ENCODE measurements around the gene EMCN. TPM values are rescaled to one million over a fixed set of nuclear protein-coding genes. Genes with fewer than 3 reads are reported as not detected.

EMCN gene
- total and polyA plus RNA-seq, 10 of the 15 experiments (the other 5 are each of a cell fraction or from before 2014, with no cell fraction given) = not detected

- Histone ChIP-seq H3K4me2 (ENCODE audit: control insufficient read depth, insufficient read depth) (no peak overlapping the region), H2AFZ (ENCODE audit: control insufficient read depth, low read depth, low read length) (no peak overlapping the region), H4K20me1 (ENCODE audit: control insufficient read depth, insufficient read depth) (no peaks in the 10 kb centered on the region), H3K27me3 (replicated peaks in 1 of 2; ENCODE audit: control insufficient read depth in 2 of 2, insufficient read depth in 2 of 2, low read length in 1 of 2) (no peaks in the 10 kb centered on the region), H3K27ac (ENCODE audit: control insufficient read depth, insufficient read depth) (no peak overlapping the region), H3K9ac (ENCODE audit: control insufficient read depth, insufficient read depth, low read length) (no peak overlapping the region), H3K79me2 (ENCODE audit: control insufficient read depth, insufficient read depth, low read length) (no peaks in the 10 kb centered on the region), H3K4me1 (ENCODE audit: control insufficient read depth, insufficient read depth, low read length) (no peaks in the 10 kb centered on the region), H3K4me3 (no peak overlapping the region), H3K36me3 (ENCODE audit: control insufficient read depth in 2 of 2, insufficient read depth in 2 of 2, low read length in 1 of 2) (no peaks in the 10 kb centered on the region), H3K9me3 (replicated peaks; ENCODE audit: control insufficient read depth, insufficient read depth, low read length) (no peaks in the 10 kb centered on the region)
- BruUV-seq (replicated peaks) = no TSS peak
- ATAC-seq (no peak), DNase-seq (ENCODE audit: low read depth, low spot score) (no peak), FAIRE-seq (no peak)
- intact Hi-C loops (cut with micrococcal nuclease; ENCODE audit: unreplicated experiment) = no loop called here
- WGBS (ENCODE audit: insufficient coverage, insufficient replicate concordance, low lambda C conversion rate, missing lambda C conversion rate) = 42% methylated on average over 5 of the region's 5 CpGs
- ChIA-PET CTCF (no interaction called here), RAD21 (ENCODE audit: unreplicated experiment) (no interaction called here), POLR2A (no interaction called here), SMC1A (ENCODE audit: uncharacterized antibody, unreplicated experiment) (no interaction called here)
- TF ChIP-seq ZNF207 (IDR thresholded peaks at IDR 0.05; ENCODE audit: borderline replicate concordance) (no peak), E2F4 (IDR thresholded peaks at IDR 0.05; ENCODE audit: low read depth, low read length) (no peak), CREM (IDR thresholded peaks at IDR 0.05; ENCODE audit: low read depth) (no peak), ASH2L (IDR thresholded peaks at IDR 0.05; ENCODE audit: borderline replicate concordance, low read depth) (no peak), IKZF1 (conservative IDR thresholded peaks at IDR 0.05) (no peak), MXI1 (IDR thresholded peaks at IDR 0.05; ENCODE audit: low read depth, low read length) (no peak), ZSCAN29 (IDR thresholded peaks at IDR 0.05) (no peak), EED (IDR thresholded peaks at IDR 0.05; ENCODE audit: low read depth) (no peak), RFX5 (IDR thresholded peaks at IDR 0.05; ENCODE audit: low read depth, low read length) (no peak), PKNOX1 (IDR thresholded peaks at IDR 0.05) (no peak), HDGF (IDR thresholded peaks at IDR 0.05) (no peak), SUZ12 (IDR thresholded peaks at IDR 0.05; ENCODE audit: unreplicated experiment) (no peak), POLR2A (IDR thresholded peaks at IDR 0.05; ENCODE audit: low read depth, low read length) (no peak)
- in situ Hi-C loops (cut with MboI) = no loop called here
Observed at GRCh38 chr4:100430451-100430850, 87.4 kb downstream of the EMCN start.
